CD4-positive, alpha-beta T cell (primary cell): ENCODE data around the gene ZNF175. TPM values are rescaled to one million over a fixed set of nuclear protein-coding genes. Genes with fewer than 3 reads are reported as not detected.

Experiments
- ATAC-seq: fragments of 200-7000 bp; cut with Tn5 transposase; one replicate; pipeline ENCODE4 v1.10.0; 2022; ENCODE audit warnings: mild to moderate bottlenecking; ENCODE audit not compliant: poor library complexity
- CTCF ChIA-PET: fragments of 350-600 bp; sonication (Branson Sonifier 250); formaldehyde crosslinking; loops from one replicate; lab custom pipeline; 2021; ENCODE audit warnings: antibody characterized with exemption, inconsistent platforms; lab: Charles Lee
- POLR2A ChIA-PET: fragments of 350-600 bp; sonication (Branson Sonifier 250); formaldehyde crosslinking; loops from one replicate; lab custom pipeline; 2021; ENCODE audit warnings: antibody characterized with exemption, inconsistent platforms; lab: Charles Lee
- DNase-seq, 14 experiments: peaks; one replicate each; pipeline ENCODE4 v3.0.0-alpha.2; 2013 to 2020; ENCODE audit warnings: mixed read lengths in 2 of 14
- H3K27ac ChIP-seq, 2 donors: one replicate each; pipeline versions ENCODE4 v1.5.1 to v1.7.0; 2013; ENCODE audit warnings: low read length in 2 of 2, low read depth in 1 of 2, mild to moderate bottlenecking in 1 of 2
- H3K27me3 ChIP-seq, 2 experiments: 1 replicate in 1 of 2; 2 replicates in 1 of 2; pipeline versions ENCODE4 v1.6.1 to v1.7.0; 2013; ENCODE audit warnings: low read length in 2 of 2, control low read depth in 1 of 2, mild to moderate bottlenecking in 1 of 2, moderate library complexity in 1 of 2; ENCODE audit not compliant: insufficient read depth in 2 of 2, control insufficient read depth in 1 of 2
- H3K36me3 ChIP-seq: one replicate; pipeline ENCODE4 v1.6.1; 2013; ENCODE audit warnings: low read length, control low read depth; ENCODE audit not compliant: insufficient read depth
- H3K4me1 ChIP-seq: one replicate; pipeline ENCODE4 v1.6.1; 2013; ENCODE audit warnings: low read length, control low read depth; ENCODE audit not compliant: insufficient read depth
- H3K4me3 ChIP-seq: one replicate; pipeline ENCODE4 v1.5.1; 2013; ENCODE audit warnings: mild to moderate bottlenecking, low read length, moderate library complexity
- H3K9me3 ChIP-seq, 2 experiments: 1 replicate in 1 of 2; 2 replicates in 1 of 2; pipeline versions ENCODE4 v1.6.1 to v1.7.0; 2013; ENCODE audit warnings: low read length in 2 of 2, mild to moderate bottlenecking in 2 of 2, control low read depth in 1 of 2, moderate library complexity in 1 of 2; ENCODE audit not compliant: control insufficient read depth in 1 of 2, insufficient read depth in 1 of 2
- H3K27ac Mint-ChIP-seq: one replicate; pipeline ENCODE4 v1.8.0; 2020; ENCODE audit warnings: mixed read lengths
- H3K27me3 Mint-ChIP-seq: one replicate; pipeline ENCODE4 v1.8.0; 2021; ENCODE audit warnings: mixed read lengths
- H3K36me3 Mint-ChIP-seq: one replicate; pipeline ENCODE4 v1.8.0; 2021; ENCODE audit warnings: low read depth, mixed read lengths
- H3K4me1 Mint-ChIP-seq: one replicate; pipeline ENCODE4 v1.8.0; 2021; ENCODE audit warnings: low read depth, mixed read lengths
- H3K4me3 Mint-ChIP-seq: one replicate; pipeline ENCODE4 v1.8.0; 2020; ENCODE audit warnings: mild to moderate bottlenecking, mixed read lengths
- H3K9me3 Mint-ChIP-seq: one replicate; pipeline ENCODE4 v1.8.0; 2020; ENCODE audit warnings: mixed read lengths
- intact Hi-C, 2 experiments: fragments of 100-400 bp; cut with DNase I in 1 of 2; cut with micrococcal nuclease in 1 of 2; formaldehyde crosslinking; loops; one replicate each; pipeline versions ENCODE4 v1.15.1 to v1.9.0; 2023 to 2025; cut with DNase I, micrococcal nuclease
- total RNA-seq, 174 experiments: library from RNA in 2 of 174; stranded (reverse) in 2 of 174; gene quantifications; one replicate each; pipeline ENCODE4 v1.2.3 and lab custom pipeline; 2021 to 2026
- TF ChIP-seq, protein P1 (sequence below): fragments of 200-600 bp; IDR thresholded peaks from one replicate; pipeline ENCODE4 v1.8.0; 2022; ENCODE audit warnings: antibody characterized with exemption, mild to moderate bottlenecking

ZNF175 gene
- total RNA-seq, 2 experiments from 2014 or later: 1.1 to 1.9 TPM

DNA sequence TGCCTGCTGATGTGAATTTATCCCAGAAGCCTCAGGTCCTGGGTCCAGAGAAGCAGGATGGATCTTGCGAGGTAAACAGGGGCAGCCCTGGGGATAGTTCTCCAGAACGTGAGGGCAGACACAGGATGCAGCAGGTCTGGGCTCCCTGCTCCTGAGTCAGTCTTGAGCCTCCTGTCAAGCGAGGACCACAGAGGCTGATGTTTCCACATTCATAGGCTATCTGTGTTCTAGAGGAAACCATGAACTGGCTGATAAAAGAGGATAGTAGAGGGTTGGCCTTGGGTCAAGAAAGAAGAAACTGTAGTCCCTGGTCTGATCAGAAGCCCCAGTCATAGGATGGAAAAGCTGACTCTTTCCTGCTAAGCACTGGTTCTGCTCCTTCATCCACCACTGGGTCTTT, 2.2 kb downstream of the ZNF175 start:
- no peaks in the 10 kb centered on the region for H3K9me3 ChIP-seq
- POLR2A ChIA-PET: no interaction called here
- no peak overlapping the region for H3K27ac ChIP-seq
- peaks cover 50% of the 10 kb centered on the region for H3K36me3 Mint-ChIP-seq
- H3K4me3 ChIP-seq: no peak overlapping the region
- H3K4me1 Mint-ChIP-seq: peaks cover 35% of the 10 kb centered on the region
- H3K27ac Mint-ChIP-seq: no peak overlapping the region
- intact Hi-C loops: loop anchor here in 1 of 2 experiments (5.0 kb wide), 1 partner anchor 129 kb away; no protein-coding TSS in a partner anchor
- no peaks in the 10 kb centered on the region for H3K9me3 Mint-ChIP-seq
- TF ChIP-seq, protein P1, sequence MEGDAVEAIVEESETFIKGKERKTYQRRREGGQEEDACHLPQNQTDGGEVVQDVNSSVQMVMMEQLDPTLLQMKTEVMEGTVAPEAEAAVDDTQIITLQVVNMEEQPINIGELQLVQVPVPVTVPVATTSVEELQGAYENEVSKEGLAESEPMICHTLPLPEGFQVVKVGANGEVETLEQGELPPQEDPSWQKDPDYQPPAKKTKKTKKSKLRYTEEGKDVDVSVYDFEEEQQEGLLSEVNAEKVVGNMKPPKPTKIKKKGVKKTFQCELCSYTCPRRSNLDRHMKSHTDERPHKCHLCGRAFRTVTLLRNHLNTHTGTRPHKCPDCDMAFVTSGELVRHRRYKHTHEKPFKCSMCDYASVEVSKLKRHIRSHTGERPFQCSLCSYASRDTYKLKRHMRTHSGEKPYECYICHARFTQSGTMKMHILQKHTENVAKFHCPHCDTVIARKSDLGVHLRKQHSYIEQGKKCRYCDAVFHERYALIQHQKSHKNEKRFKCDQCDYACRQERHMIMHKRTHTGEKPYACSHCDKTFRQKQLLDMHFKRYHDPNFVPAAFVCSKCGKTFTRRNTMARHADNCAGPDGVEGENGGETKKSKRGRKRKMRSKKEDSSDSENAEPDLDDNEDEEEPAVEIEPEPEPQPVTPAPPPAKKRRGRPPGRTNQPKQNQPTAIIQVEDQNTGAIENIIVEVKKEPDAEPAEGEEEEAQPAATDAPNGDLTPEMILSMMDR: no peak
- CTCF ChIA-PET: interaction anchor here (0.6 kb wide), 1 partner anchor 136 kb away, joined by 3 read pairs; no protein-coding TSS in a partner anchor
- H3K27me3 ChIP-seq: no peaks in the 10 kb centered on the region
- H3K36me3 ChIP-seq: peaks cover 20% of the 10 kb centered on the region
- DNase-seq: no peak
- H3K27me3 Mint-ChIP-seq: no peaks in the 10 kb centered on the region
- peak overlapping the region; percentile 54 for H3K4me3 Mint-ChIP-seq
- H3K4me1 ChIP-seq: peaks cover 16% of the 10 kb centered on the region
- ATAC-seq: no peak

- TF ChIP-seq, protein P1: no peak
- H3K27ac Mint-ChIP-seq: no peak overlapping the region
- peaks cover 73% of the 10 kb centered on the region for H3K36me3 Mint-ChIP-seq
- H3K9me3 Mint-ChIP-seq: no peaks in the 10 kb centered on the region
- Histone ChIP-seq H3K9me3 (no peaks in the 10 kb centered on the region), H3K27ac (no peak overlapping the region), H3K36me3 (peaks cover 28% of the 10 kb centered on the region), H3K27me3 (no peaks in the 10 kb centered on the region), H3K4me1 (peaks cover 8% of the 10 kb centered on the region), H3K4me3 (no peak overlapping the region)
- H3K4me3 Mint-ChIP-seq: no peak overlapping the region
- H3K4me1 Mint-ChIP-seq: peaks cover 20% of the 10 kb centered on the region
- DNase-seq: no peak
- CTCF ChIA-PET: no interaction called here
- no peak for ATAC-seq
- POLR2A ChIA-PET: no interaction called here
- H3K27me3 Mint-ChIP-seq: no peaks in the 10 kb centered on the region
- intact Hi-C loops: no loop called here
Measured at GRCh38 chr19:51576850-51577249, 5.8 kb downstream of the ZNF175 start.

- no peaks in the 10 kb centered on the region for H3K4me1 Mint-ChIP-seq
- CTCF ChIA-PET: no interaction called here
Measured at GRCh38 chr19:51586103-51586728, 15.1 kb downstream of the ZNF175 start.

More at GRCh38 chr19:51586103-51586728, 15.1 kb downstream of the ZNF175 start:
- H3K36me3 Mint-ChIP-seq: peaks cover 78% of the 10 kb centered on the region
- H3K27ac ChIP-seq: no peak overlapping the region
- no peaks in the 10 kb centered on the region for H3K27me3 Mint-ChIP-seq
- H3K4me3 Mint-ChIP-seq: no peak overlapping the region
- intact Hi-C loops: no loop called here
- H3K9me3 Mint-ChIP-seq: peaks cover 19% of the 10 kb centered on the region
- POLR2A ChIA-PET: no interaction called here
- peaks cover 51% of the 10 kb centered on the region for H3K36me3 ChIP-seq
- H3K4me3 ChIP-seq: no peak overlapping the region
- H3K27ac Mint-ChIP-seq: no peak overlapping the region
- H3K9me3 ChIP-seq: peaks cover 19 to 68% of the 10 kb centered on the region in 2 experiments
- DNase-seq (no peak), ATAC-seq (no peak)
- H3K27me3 ChIP-seq: no peaks in the 10 kb centered on the region
- TF ChIP-seq, protein P1: no peak
- H3K4me1 ChIP-seq: no peaks in the 10 kb centered on the region
